Measurements from ENCODE around the gene GPS1. TPM values are rescaled to one million over a fixed set of nuclear protein-coding genes. Genes with fewer than 3 reads are reported as not detected.

Gene GPS1
- total and polyA plus RNA-seq, 4 donors, result 53.9 to 66.3 (median 58.8) TPM

DNA sequence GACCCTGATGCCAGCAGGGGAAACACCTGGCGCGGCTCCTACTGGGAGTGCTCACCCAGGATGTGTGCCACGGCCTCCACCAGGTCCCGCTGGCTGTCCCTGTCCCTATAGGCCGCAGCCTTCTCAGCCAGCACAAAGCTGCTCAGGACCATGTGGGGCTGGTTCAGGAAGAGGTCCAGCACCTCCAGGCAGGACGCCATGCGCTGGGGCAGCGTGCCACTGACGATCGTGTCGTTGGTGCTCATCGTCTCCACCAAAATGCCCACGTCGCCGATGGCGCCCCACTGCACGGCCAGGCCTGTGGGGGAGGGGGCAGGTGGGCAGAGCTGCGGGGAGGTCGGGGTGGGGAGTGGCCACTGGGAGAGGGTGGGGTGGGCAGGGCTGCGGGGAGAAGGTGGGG lies 29.8 kb downstream of the GPS1 start:
- Histone ChIP-seq H3K27ac (ENCODE audit: low read depth in 1 of 2, low read length in 2 of 2) (no peak overlapping the region), H3K4me3 (ENCODE audit: low read depth in 1 of 3, low read length in 3 of 3) (no peak overlapping the region), H3K27me3 (ENCODE audit: control insufficient read depth in 4 of 4, insufficient read depth in 4 of 4, low read length in 3 of 4) (no peaks in the 10 kb centered on the region), H3K9me3 (ENCODE audit: control insufficient read depth in 4 of 4, low read length in 3 of 4) (no peaks in the 10 kb centered on the region), H3K4me1 (ENCODE audit: control insufficient read depth in 4 of 4, insufficient read depth in 4 of 4, low read length in 3 of 4) (peaks cover 0 to 14% (median 3%) of the 10 kb centered on the region in 4 donors), H3K36me3 (ENCODE audit: control insufficient read depth in 4 of 4, insufficient read depth in 3 of 4, low read depth in 1 of 4, low read length in 3 of 4) (peaks cover 32 to 65% (median 54%) of the 10 kb centered on the region in 4 donors), H3K9ac (ENCODE audit: low read depth in 1 of 2, low read length in 2 of 2) (no peak overlapping the region)
- no peak for DNase-seq (ENCODE audit: low spot score)
- no peak for TF ChIP-seq REST (IDR thresholded peaks at IDR 0.05)
- no peak for TF ChIP-seq HNF4A (conservative IDR thresholded peaks at IDR 0.05)
- TF ChIP-seq GABPA (IDR thresholded peaks at IDR 0.05 in 1 of 2, conservative IDR thresholded peaks at IDR 0.05 in 1 of 2), result no peak
- TF ChIP-seq, protein P1, sequence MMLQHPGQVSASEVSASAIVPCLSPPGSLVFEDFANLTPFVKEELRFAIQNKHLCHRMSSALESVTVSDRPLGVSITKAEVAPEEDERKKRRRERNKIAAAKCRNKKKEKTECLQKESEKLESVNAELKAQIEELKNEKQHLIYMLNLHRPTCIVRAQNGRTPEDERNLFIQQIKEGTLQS (IDR thresholded peaks at IDR 0.05), result no peak
- TF ChIP-seq RAD21 (IDR thresholded peaks at IDR 0.05), result no peak
- TF ChIP-seq JUND (IDR thresholded peaks at IDR 0.05), result no peak
- TF ChIP-seq TAF1 (conservative IDR thresholded peaks at IDR 0.05), result no peak
- TF ChIP-seq MAX (IDR thresholded peaks at IDR 0.05), result no peak
- 82% methylated on average over 19 of the region's 20 CpGs for WGBS

GRCh38 chr17:82081966-82082365 lies 30.3 kb downstream of the GPS1 start:
- Histone ChIP-seq H3K4me1 (ENCODE audit: control insufficient read depth in 4 of 4, insufficient read depth in 4 of 4, low read length in 3 of 4) (peaks cover 0 to 15% (median 3%) of the 10 kb centered on the region in 4 donors), H3K4me3 (ENCODE audit: low read depth in 1 of 3, low read length in 3 of 3) (no peak overlapping the region), H3K27ac (ENCODE audit: low read depth in 1 of 2, low read length in 2 of 2) (no peak overlapping the region), H3K9ac (ENCODE audit: low read depth in 1 of 2, low read length in 2 of 2) (no peak overlapping the region), H3K36me3 (ENCODE audit: control insufficient read depth in 4 of 4, insufficient read depth in 3 of 4, low read depth in 1 of 4, low read length in 3 of 4) (peaks cover 36 to 67% (median 55%) of the 10 kb centered on the region in 4 donors), H3K9me3 (ENCODE audit: control insufficient read depth in 4 of 4, low read length in 3 of 4) (no peaks in the 10 kb centered on the region), H3K27me3 (ENCODE audit: control insufficient read depth in 4 of 4, insufficient read depth in 4 of 4, low read length in 3 of 4) (no peaks in the 10 kb centered on the region)
- 86% methylated on average over 22 of the region's 22 CpGs for WGBS
- DNase-seq (ENCODE audit: low spot score), result no peak
- TF ChIP-seq RXRA (IDR thresholded peaks at IDR 0.05), result no peak
- no peak for TF ChIP-seq HNF4G (IDR thresholded peaks at IDR 0.05)
- TF ChIP-seq YY1 (IDR thresholded peaks at IDR 0.05), result no peak
- TF ChIP-seq, protein P2, sequence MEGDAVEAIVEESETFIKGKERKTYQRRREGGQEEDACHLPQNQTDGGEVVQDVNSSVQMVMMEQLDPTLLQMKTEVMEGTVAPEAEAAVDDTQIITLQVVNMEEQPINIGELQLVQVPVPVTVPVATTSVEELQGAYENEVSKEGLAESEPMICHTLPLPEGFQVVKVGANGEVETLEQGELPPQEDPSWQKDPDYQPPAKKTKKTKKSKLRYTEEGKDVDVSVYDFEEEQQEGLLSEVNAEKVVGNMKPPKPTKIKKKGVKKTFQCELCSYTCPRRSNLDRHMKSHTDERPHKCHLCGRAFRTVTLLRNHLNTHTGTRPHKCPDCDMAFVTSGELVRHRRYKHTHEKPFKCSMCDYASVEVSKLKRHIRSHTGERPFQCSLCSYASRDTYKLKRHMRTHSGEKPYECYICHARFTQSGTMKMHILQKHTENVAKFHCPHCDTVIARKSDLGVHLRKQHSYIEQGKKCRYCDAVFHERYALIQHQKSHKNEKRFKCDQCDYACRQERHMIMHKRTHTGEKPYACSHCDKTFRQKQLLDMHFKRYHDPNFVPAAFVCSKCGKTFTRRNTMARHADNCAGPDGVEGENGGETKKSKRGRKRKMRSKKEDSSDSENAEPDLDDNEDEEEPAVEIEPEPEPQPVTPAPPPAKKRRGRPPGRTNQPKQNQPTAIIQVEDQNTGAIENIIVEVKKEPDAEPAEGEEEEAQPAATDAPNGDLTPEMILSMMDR (IDR thresholded peaks at IDR 0.05; ENCODE audit: low read depth, low read length, missing input control), result no peak
- no peak for TF ChIP-seq FOXA1 (IDR thresholded peaks at IDR 0.05)
- no peak for TF ChIP-seq TAF1 (conservative IDR thresholded peaks at IDR 0.05)
- no peak for TF ChIP-seq ZBTB33 (IDR thresholded peaks at IDR 0.05)
- TF ChIP-seq GABPA (IDR thresholded peaks at IDR 0.05 in 1 of 2, conservative IDR thresholded peaks at IDR 0.05 in 1 of 2), result no peak
- TF ChIP-seq, protein P1 (IDR thresholded peaks at IDR 0.05), result no peak
- TF ChIP-seq JUND (IDR thresholded peaks at IDR 0.05), result no peak
- TF ChIP-seq REST (IDR thresholded peaks at IDR 0.05), result no peak
- no peak for TF ChIP-seq RAD21 (IDR thresholded peaks at IDR 0.05)
- no peak for TF ChIP-seq MAX (IDR thresholded peaks at IDR 0.05)
- no peak for TF ChIP-seq EGR1 (IDR thresholded peaks at IDR 0.05; ENCODE audit: low read depth in 2 of 2)
- no peak for TF ChIP-seq NR2F2 (IDR thresholded peaks at IDR 0.05)
- no peak for TF ChIP-seq FOXA2 (IDR thresholded peaks at IDR 0.05)
- TF ChIP-seq HNF4A (conservative IDR thresholded peaks at IDR 0.05), result no peak
- no peak for TF ChIP-seq SP1 (IDR thresholded peaks at IDR 0.05)

All from liver (tissue), 9 donors.